ENCODE measurements around the gene FAM50A.

GRCh38 chrX:154439841-154440240, 4.1 kb upstream of the FAM50A start:
- TF ChIP-seq CTCF (conservative IDR thresholded peaks at IDR 0.05; ENCODE audit: low read depth, low read length) (no peak), EZH2 (IDR thresholded peaks at IDR 0.05; ENCODE audit: low read length, unreplicated experiment) (no peak)

All from PC-3 (cell line).